ENCODE data around the gene HOXD4. TPM values are rescaled to one million over a fixed set of nuclear protein-coding genes. Genes with fewer than 3 reads are reported as not detected.
A peak's percentile ranks its signal among the peaks of the same experiment; 100 is the strongest.

The HOXD4 gene
- total and polyA plus RNA-seq, 2 of the 4 experiments (the other 2 are of a cell fraction), result not detected

DNA sequence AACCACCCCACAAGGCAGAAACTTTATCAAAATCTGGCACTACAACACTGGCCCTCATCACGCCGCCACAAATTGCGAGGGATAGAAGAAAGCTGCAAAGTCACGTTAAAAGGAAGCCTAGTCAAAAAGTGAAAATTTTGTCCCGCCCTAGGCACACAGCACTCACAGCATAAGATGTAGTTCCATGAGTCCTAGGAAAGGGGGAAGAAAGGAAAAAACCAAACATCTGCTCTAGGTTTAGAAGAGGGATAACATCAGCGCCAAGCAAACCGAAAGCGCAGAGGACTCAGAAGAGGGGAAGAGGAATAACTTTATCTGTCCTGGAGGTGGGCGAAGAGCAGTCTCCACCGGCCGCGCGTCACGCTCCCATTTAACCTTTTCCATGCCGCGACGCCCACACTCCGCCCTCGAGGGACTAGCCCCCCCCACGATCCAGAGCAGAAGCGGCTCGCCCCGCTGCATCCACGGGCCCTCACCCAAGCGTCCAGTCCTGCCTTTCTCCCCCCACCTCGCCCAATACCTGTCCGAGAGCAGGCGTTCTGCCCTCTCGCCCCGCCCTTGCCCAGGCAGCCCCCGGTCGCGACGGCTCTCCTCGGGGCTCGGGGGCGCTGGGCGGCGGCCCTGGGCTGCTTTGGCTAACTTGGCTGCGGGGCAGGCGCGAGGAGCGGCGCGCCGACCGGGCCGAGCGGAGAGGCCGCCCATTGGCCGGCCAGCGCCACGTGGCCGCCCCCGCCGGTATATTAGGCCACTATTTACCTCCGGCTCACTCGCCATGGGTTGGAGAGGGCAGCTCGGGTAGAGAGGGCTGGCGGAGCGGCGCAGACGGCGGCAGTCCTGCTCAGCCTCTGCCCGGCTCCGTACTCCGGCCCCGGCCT is 36.8 kb downstream of the HOXD4 start, which contains the start of gene HOXD1:
TSS of gene HOXD1 (plus strand) at position 770 of the 875 bp plus-strand sequence. CDS start 134 bp downstream, outside the sequence.
- dilution Hi-C loops (cut with HindIII; ENCODE audit: low sequenced_read_pairs, unreplicated experiment), result no loop called here
- Histone ChIP-seq H4K20me1 (ENCODE audit: insufficient read depth, low read length) (no peaks in the 10 kb centered on the region), H2BK15ac (ENCODE audit: low read depth, low read length) (no peak within 1 kb of the TSS), H3K23ac (ENCODE audit: low read depth, low read length) (no peak within 1 kb of the TSS), H3K18ac (ENCODE audit: low read depth, low read length) (no peak within 1 kb of the TSS), H4K91ac (ENCODE audit: insufficient read depth, low read depth, low read length) (no peak within 1 kb of the TSS), H4K8ac (ENCODE audit: low read depth in 2 of 2, low read length in 2 of 2) (no peak within 1 kb of the TSS), H3K36me3 (ENCODE audit: control insufficient read depth, insufficient read depth, low read length) (no peaks in the 10 kb centered on the region), H3K14ac (replicated peaks; ENCODE audit: low read depth, low read length) (no peak within 1 kb of the TSS), H3K56ac (ENCODE audit: extremely low read depth, insufficient read depth, low read length) (no peak within 1 kb of the TSS), H3K9me3 (ENCODE audit: control insufficient read depth, insufficient read depth, low read length) (peaks cover 11% of the 10 kb centered on the region), H3K79me1 (ENCODE audit: low read depth in 1 of 2, low read length in 2 of 2) (no peaks in the 10 kb centered on the region), H2BK5ac (ENCODE audit: low read depth, low read length, poor library complexity, severe bottlenecking) (no peak within 1 kb of the TSS), H3K27me3 (ENCODE audit: control insufficient read depth, insufficient read depth, low read length) (peaks cover 54% of the 10 kb centered on the region), H3K4me1 (ENCODE audit: control insufficient read depth, insufficient read depth, low read length) (peaks cover 2% of the 10 kb centered on the region; the same call in 1 of the 2 replicates), H3K4me2 (ENCODE audit: low read depth, low read length) (peak within 1 kb of the TSS; percentile 91), H3K4me3 (ENCODE audit: insufficient read depth, low read depth, low read length) (peak within 1 kb of the TSS; percentile 50), H3K9ac (ENCODE audit: low read depth, low read length) (no peak within 1 kb of the TSS), H3K27ac (ENCODE audit: insufficient read depth, low read length) (no peak within 1 kb of the TSS), H2AFZ (replicated peaks; ENCODE audit: low read length, poor library complexity) (peak within 1 kb of the TSS; percentile 69), H3K9me1 (ENCODE audit: insufficient read depth, low read length) (no peaks in the 10 kb centered on the region), H2AK9ac (replicated peaks; ENCODE audit: low read depth, low read length, poor library complexity) (no peak within 1 kb of the TSS), H2AK5ac (ENCODE audit: low read depth, low read length) (no peak within 1 kb of the TSS), H4K5ac (ENCODE audit: low read depth, low read length) (no peak within 1 kb of the TSS), H2BK120ac (ENCODE audit: low read depth, low read length) (no peak within 1 kb of the TSS), H2BK20ac (ENCODE audit: low read depth, low read length) (no peak within 1 kb of the TSS), H3K4ac (ENCODE audit: low read depth, low read length) (no peak within 1 kb of the TSS)
- ChIA-PET POLR2A (ENCODE audit: unreplicated experiment) (no interaction called here), CTCF (interaction anchor here (1.0 kb wide), 1 partner anchor 12 kb away, joined by 3 read pairs; no protein-coding TSS in a partner anchor)
- intact Hi-C loops (cut with micrococcal nuclease), result no loop called here
- in situ Hi-C loops (cut with MboI; ENCODE audit: low sequenced_read_pairs), result no loop called here
- no peak for TF ChIP-seq RAD21 (IDR thresholded peaks at IDR 0.05; ENCODE audit: low read length)
- TF ChIP-seq, protein P1, sequence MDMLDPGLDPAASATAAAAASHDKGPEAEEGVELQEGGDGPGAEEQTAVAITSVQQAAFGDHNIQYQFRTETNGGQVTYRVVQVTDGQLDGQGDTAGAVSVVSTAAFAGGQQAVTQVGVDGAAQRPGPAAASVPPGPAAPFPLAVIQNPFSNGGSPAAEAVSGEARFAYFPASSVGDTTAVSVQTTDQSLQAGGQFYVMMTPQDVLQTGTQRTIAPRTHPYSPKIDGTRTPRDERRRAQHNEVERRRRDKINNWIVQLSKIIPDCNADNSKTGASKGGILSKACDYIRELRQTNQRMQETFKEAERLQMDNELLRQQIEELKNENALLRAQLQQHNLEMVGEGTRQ (IDR thresholded peaks at IDR 0.05; ENCODE audit: low read depth, low read length), result peak; percentile 84
- no TSS peak for BruUV-seq (replicated peaks)
- ATAC-seq (ENCODE audit: low read depth) (peak; percentile 66), DNase-seq (no peak)
- WGBS, 2 experiments (ENCODE audit: extremely low coverage in 2 of 2, insufficient read length in 1 of 2), result 0% methylated on average over 1 of the region's 68 CpGs; no CpG with 5 or more reads in 1 of the 2 experiments
